SU-DHL-6 (cell line): ENCODE results near the gene FIBIN.

Experiments used
- CTCF ChIP-seq: fragments of 200-600 bp; sonication (generic); IDR thresholded peaks from one replicate; pipeline ENCODE4 v1.5.1; 2017; ENCODE audit warnings: antibody characterized with exemption, mild to moderate bottlenecking, low read length, moderate library complexity; ENCODE audit not compliant: insufficient read depth, poor library complexity, severe bottlenecking
- EZH2phosphoT487 ChIP-seq: fragments of 200-600 bp; sonication (generic), shearing (Covaris generic); conservative IDR thresholded peaks from 2 replicates; pipeline ENCODE4 v1.6.1; 2018; ENCODE audit warnings: mild to moderate bottlenecking, antibody characterized with exemption, low read length, moderate library complexity, mixed read lengths

DNA sequence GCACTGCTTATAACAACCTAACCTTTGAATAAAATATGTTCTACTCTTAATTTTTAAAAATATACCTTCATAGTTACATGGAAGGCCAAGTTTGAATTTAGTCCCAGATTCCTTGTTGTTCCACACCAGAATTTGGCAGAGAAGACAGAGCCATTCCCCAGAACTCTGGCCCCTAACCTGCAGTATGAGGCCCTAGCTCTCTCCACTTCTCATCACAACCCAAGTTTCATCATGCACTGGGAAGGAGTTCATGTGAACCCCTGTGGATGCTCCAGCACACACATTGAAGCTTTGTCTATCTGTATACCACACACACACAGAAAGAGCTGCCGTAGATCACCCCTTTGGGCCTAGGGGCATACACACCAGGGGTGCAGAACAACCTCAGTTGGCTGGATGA, 36.1 kb downstream of the FIBIN start:
- TF ChIP-seq CTCF: no peak
- TF ChIP-seq EZH2phosphoT487: no peak
